K562 (cell line): ENCODE measurements around the gene CLDN5. TPM values are rescaled to one million over a fixed set of nuclear protein-coding genes. Genes with fewer than 3 reads are reported as not detected.

ENCODE experiments used
- ERF ChIP-seq: fragments of 450-650 bp; formaldehyde crosslinking; IDR thresholded peaks from 2 replicates; pipeline ENCODE4 v1.4.0; 2020; ENCODE audit warnings: mild to moderate bottlenecking, mixed read lengths
- LCOR ChIP-seq: sonication (generic); formaldehyde crosslinking; IDR thresholded peaks from 2 replicates; pipeline ENCODE4 v1.8.0; 2022; ENCODE audit warnings: mild to moderate bottlenecking, missing genetic modification reagents
- POLR2A ChIP-seq: fragments of 450-650 bp; conservative IDR thresholded peaks from 2 replicates; pipeline ENCODE4 v1.6.1; 2016
- ZNF133 ChIP-seq: fragments of 250-450 bp; sonication (Bioruptor Pico); IDR thresholded peaks from 2 replicates; pipeline ENCODE4 v1.4.0; 2020; ENCODE audit warnings: mild to moderate bottlenecking
- polyA plus RNA-seq, 8 experiments: library from polyadenylated mRNA; depleted of rRNA in 4 of 8; stranded (reverse) in 5 of 8; unstranded in 3 of 8; fragments of >200 nt; fragmentation: Nextera tagmentation in 2 of 8; fragmentation: Illumina TruSeq in 1 of 8; extraction: Ambion mirVana in 2 of 8; extraction: Trizol in 1 of 8; gene quantifications; 2 replicates each; pipeline versions ENCODE4 v1.2.1 to v1.2.3, GENCODE V29; 2011 to 2014; ENCODE audit warnings: inconsistent platforms in 1 of 8, missing spikeins in 1 of 8
- total RNA-seq, 7 experiments: library from RNA; depleted of rRNA in 6 of 7; stranded (reverse); fragments of >200 nt in 6 of 7; fragmentation: Illumina TruSeq in 2 of 7; extraction: Trizol in 2 of 7; gene quantifications; 2 replicates each; pipeline versions ENCODE4 v1.2.1 to v1.2.3, GENCODE V29; 2011 to 2021; ENCODE audit warnings: low replicate concordance in 1 of 7
- TF ChIP-seq, protein P1 (sequence below), 2 experiments: fragments of 150-350 bp in 1 of 2; IDR thresholded peaks; 2 replicates each; pipeline ENCODE4 v1.6.1; 2012 to 2016; ENCODE audit warnings: low read depth in 2 of 2, low read length in 2 of 2, mild to moderate bottlenecking in 1 of 2, moderate library complexity in 1 of 2
- TF ChIP-seq, protein P2 (sequence below): sonication (generic); formaldehyde crosslinking; IDR thresholded peaks from 2 replicates; pipeline ENCODE4 v1.8.0; 2022; ENCODE audit warnings: mild to moderate bottlenecking, missing genetic modification reagents
- TF ChIP-seq, protein P3 (sequence below): sonication (generic); formaldehyde crosslinking; IDR thresholded peaks from 2 replicates; pipeline ENCODE4 v1.8.0; 2023; ENCODE audit warnings: mild to moderate bottlenecking, missing genetic modification reagents

CLDN5 gene
- total and polyA plus RNA-seq, 9 of the 15 experiments (the other 6 are each of a cell fraction or from before 2014, with no cell fraction given) = 0.20 TPM; not detected in 8

DNA sequence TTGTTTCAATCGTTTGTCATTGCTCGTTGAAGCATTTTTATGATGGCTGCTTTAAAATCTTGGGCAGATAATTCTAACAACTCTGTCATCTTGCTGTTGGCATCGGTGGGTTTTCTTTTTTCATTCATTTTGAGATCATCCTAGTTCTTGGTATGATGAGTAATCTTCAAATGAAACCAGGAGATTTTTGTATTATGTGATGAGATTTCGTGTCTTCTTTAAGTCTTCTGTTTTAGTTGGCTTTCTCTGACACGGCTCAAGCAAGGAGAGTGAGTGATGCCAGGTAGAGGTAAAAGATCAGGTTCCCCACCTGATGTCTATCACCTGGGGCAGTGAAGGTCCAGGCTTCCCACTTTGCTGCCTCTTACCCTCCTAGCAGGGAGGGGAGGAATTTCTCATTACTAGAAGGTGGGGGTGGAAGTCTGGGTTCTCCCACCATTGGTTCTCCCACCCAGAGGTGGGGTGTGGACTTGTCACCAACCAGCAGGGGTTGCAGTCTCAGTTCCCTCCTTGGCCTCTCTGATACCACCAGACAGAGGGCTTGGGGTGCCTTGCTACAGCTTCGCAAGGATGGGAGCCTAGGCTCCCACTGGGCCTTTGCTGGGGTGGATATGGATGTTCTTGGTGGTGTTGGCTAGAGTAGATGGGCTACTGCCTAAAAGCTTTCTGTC, 31.6 kb downstream of the CLDN5 start (continued):
- TF ChIP-seq, protein P1, sequence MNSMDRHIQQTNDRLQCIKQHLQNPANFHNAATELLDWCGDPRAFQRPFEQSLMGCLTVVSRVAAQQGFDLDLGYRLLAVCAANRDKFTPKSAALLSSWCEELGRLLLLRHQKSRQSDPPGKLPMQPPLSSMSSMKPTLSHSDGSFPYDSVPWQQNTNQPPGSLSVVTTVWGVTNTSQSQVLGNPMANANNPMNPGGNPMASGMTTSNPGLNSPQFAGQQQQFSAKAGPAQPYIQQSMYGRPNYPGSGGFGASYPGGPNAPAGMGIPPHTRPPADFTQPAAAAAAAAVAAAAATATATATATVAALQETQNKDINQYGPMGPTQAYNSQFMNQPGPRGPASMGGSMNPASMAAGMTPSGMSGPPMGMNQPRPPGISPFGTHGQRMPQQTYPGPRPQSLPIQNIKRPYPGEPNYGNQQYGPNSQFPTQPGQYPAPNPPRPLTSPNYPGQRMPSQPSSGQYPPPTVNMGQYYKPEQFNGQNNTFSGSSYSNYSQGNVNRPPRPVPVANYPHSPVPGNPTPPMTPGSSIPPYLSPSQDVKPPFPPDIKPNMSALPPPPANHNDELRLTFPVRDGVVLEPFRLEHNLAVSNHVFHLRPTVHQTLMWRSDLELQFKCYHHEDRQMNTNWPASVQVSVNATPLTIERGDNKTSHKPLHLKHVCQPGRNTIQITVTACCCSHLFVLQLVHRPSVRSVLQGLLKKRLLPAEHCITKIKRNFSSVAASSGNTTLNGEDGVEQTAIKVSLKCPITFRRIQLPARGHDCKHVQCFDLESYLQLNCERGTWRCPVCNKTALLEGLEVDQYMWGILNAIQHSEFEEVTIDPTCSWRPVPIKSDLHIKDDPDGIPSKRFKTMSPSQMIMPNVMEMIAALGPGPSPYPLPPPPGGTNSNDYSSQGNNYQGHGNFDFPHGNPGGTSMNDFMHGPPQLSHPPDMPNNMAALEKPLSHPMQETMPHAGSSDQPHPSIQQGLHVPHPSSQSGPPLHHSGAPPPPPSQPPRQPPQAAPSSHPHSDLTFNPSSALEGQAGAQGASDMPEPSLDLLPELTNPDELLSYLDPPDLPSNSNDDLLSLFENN (IDR thresholded peaks at IDR 0.05; ENCODE audit: low read depth in 2 of 2, low read length in 2 of 2) = peak in 1 of 2 experiments; percentile 27; a peak in 1 of 4 replicates
- TF ChIP-seq ERF = no peak
- 0 out of 2 replicates have a peak, but pooled peaks have one; percentile 31 for TF ChIP-seq LCOR
- TF ChIP-seq, protein P2, sequence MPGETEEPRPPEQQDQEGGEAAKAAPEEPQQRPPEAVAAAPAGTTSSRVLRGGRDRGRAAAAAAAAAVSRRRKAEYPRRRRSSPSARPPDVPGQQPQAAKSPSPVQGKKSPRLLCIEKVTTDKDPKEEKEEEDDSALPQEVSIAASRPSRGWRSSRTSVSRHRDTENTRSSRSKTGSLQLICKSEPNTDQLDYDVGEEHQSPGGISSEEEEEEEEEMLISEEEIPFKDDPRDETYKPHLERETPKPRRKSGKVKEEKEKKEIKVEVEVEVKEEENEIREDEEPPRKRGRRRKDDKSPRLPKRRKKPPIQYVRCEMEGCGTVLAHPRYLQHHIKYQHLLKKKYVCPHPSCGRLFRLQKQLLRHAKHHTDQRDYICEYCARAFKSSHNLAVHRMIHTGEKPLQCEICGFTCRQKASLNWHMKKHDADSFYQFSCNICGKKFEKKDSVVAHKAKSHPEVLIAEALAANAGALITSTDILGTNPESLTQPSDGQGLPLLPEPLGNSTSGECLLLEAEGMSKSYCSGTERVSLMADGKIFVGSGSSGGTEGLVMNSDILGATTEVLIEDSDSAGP (CRISPR knock-in tag) = 0 out of 2 replicates have a peak, but pooled peaks have one; percentile 15
- TF ChIP-seq ZNF133 (CRISPR knock-in tag) = 0 out of 2 replicates have a peak, but pooled peaks have one; percentile 9
- TF ChIP-seq POLR2A = peak; percentile 41; the same call in 1 of the 2 replicates
- TF ChIP-seq, protein P3, sequence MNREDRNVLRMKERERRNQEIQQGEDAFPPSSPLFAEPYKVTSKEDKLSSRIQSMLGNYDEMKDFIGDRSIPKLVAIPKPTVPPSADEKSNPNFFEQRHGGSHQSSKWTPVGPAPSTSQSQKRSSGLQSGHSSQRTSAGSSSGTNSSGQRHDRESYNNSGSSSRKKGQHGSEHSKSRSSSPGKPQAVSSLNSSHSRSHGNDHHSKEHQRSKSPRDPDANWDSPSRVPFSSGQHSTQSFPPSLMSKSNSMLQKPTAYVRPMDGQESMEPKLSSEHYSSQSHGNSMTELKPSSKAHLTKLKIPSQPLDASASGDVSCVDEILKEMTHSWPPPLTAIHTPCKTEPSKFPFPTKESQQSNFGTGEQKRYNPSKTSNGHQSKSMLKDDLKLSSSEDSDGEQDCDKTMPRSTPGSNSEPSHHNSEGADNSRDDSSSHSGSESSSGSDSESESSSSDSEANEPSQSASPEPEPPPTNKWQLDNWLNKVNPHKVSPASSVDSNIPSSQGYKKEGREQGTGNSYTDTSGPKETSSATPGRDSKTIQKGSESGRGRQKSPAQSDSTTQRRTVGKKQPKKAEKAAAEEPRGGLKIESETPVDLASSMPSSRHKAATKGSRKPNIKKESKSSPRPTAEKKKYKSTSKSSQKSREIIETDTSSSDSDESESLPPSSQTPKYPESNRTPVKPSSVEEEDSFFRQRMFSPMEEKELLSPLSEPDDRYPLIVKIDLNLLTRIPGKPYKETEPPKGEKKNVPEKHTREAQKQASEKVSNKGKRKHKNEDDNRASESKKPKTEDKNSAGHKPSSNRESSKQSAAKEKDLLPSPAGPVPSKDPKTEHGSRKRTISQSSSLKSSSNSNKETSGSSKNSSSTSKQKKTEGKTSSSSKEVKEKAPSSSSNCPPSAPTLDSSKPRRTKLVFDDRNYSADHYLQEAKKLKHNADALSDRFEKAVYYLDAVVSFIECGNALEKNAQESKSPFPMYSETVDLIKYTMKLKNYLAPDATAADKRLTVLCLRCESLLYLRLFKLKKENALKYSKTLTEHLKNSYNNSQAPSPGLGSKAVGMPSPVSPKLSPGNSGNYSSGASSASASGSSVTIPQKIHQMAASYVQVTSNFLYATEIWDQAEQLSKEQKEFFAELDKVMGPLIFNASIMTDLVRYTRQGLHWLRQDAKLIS (CRISPR knock-in tag) = 0 out of 2 replicates have a peak, but pooled peaks have one; percentile 46
- TF ChIP-seq, all 486 proteins: peak for 12
